Activated T-helper 2 cell treated with anti-CD3 and anti-CD28 coated beads, Interferon-gamma antibody, Interleukin-2, Interleukin-4, amounts not matched to agents 10 μg/mL and 5 μg/mL and 100 μg/mL, durations not matched to agents 14 hours and 24 hours and 36 hours (primary cell): ENCODE results near the gene INKA2. TPM values are rescaled to one million over a fixed set of nuclear protein-coding genes. Genes with fewer than 3 reads are reported as not detected.

Experiments used
- DNase-seq: peaks from one replicate; pipeline ENCODE4 v3.0.0; 2021; ENCODE audit warnings: low spot score
- H3K27ac Mint-ChIP-seq: one replicate; pipeline ENCODE4 v1.8.0; 2021; ENCODE audit warnings: mixed read lengths
- H3K27me3 Mint-ChIP-seq: one replicate; pipeline ENCODE4 v1.8.0; 2021; ENCODE audit warnings: low read depth, mixed read lengths
- H3K36me3 Mint-ChIP-seq: one replicate; pipeline ENCODE4 v1.8.0; 2021; ENCODE audit warnings: low read depth, mixed read lengths
- H3K4me1 Mint-ChIP-seq: one replicate; pipeline ENCODE4 v1.8.0; 2021; ENCODE audit warnings: low read depth, mixed read lengths
- H3K4me3 Mint-ChIP-seq: one replicate; pipeline ENCODE4 v1.8.0; 2021; ENCODE audit warnings: low read depth, mild to moderate bottlenecking, moderate library complexity, mixed read lengths
- H3K9me3 Mint-ChIP-seq: one replicate; pipeline ENCODE4 v1.8.0; 2021; ENCODE audit warnings: mixed read lengths
- intact Hi-C: fragments of 100-400 bp; cut with micrococcal nuclease; formaldehyde crosslinking; loops from one replicate; pipeline ENCODE4 v1.15.1; 2023
- total RNA-seq: library from RNA; stranded (reverse); gene quantifications from 2 replicates; pipeline ENCODE4 v1.2.3, GENCODE V29; 2022

INKA2 gene
- total RNA-seq, 1 donor from 2014 or later = 0.43 TPM

- peaks cover 82% of the 10 kb centered on the region for H3K36me3 Mint-ChIP-seq
Observed at GRCh38 chr1:111706921-111707320, 32.3 kb downstream of the INKA2 start.

GRCh38 chr1:111705841-111706240, 33.4 kb downstream of the INKA2 start:
- no peaks in the 10 kb centered on the region for H3K9me3 Mint-ChIP-seq
- peaks cover 36% of the 10 kb centered on the region for H3K4me1 Mint-ChIP-seq
- H3K27me3 Mint-ChIP-seq = no peaks in the 10 kb centered on the region
- DNase-seq = no peak
- H3K27ac Mint-ChIP-seq = no peak overlapping the region
- H3K36me3 Mint-ChIP-seq = peaks cover 83% of the 10 kb centered on the region
- intact Hi-C loops = no loop called here
- no peak overlapping the region for H3K4me3 Mint-ChIP-seq

More at GRCh38 chr1:111706921-111707320, 32.3 kb downstream of the INKA2 start:
- no peaks in the 10 kb centered on the region for H3K9me3 Mint-ChIP-seq
- no peaks in the 10 kb centered on the region for H3K27me3 Mint-ChIP-seq
- peaks cover 27% of the 10 kb centered on the region for H3K4me1 Mint-ChIP-seq
- intact Hi-C loops = no loop called here
- DNase-seq = no peak
- H3K27ac Mint-ChIP-seq = peak overlapping the region; percentile 38
- H3K4me3 Mint-ChIP-seq = no peak overlapping the region

GRCh38 chr1:111704776-111705175, 34.4 kb downstream of the INKA2 start:
- Mint-ChIP-seq H3K27me3 (no peaks in the 10 kb centered on the region), H3K9me3 (no peaks in the 10 kb centered on the region), H3K27ac (no peak overlapping the region), H3K36me3 (peaks cover 87% of the 10 kb centered on the region), H3K4me3 (no peak overlapping the region), H3K4me1 (peaks cover 42% of the 10 kb centered on the region)
- no peak for DNase-seq
- intact Hi-C loops = no loop called here

DNA sequence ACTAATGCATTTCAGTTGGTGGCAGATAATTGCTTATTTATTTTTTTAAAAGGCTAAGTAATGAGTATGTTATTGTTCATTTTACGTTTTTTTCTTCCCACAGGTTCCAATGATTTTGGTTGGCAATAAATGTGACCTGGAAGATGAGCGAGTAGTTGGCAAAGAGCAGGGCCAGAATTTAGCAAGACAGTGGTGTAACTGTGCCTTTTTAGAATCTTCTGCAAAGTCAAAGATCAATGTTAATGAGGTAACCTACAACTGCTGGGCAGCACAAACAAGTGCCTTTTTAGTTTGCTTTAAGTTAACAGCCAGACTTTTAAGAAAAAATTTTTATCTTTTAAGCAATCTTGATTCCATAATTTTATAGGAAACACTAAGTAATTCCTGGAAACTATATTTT, 35.0 kb downstream of the INKA2 start:
- Mint-ChIP-seq H3K4me3 (no peak overlapping the region), H3K27ac (no peak overlapping the region), H3K4me1 (peaks cover 38% of the 10 kb centered on the region), H3K36me3 (peaks cover 87% of the 10 kb centered on the region), H3K27me3 (no peaks in the 10 kb centered on the region), H3K9me3 (no peaks in the 10 kb centered on the region)
- no peak for DNase-seq
- intact Hi-C loops = no loop called here

DNA sequence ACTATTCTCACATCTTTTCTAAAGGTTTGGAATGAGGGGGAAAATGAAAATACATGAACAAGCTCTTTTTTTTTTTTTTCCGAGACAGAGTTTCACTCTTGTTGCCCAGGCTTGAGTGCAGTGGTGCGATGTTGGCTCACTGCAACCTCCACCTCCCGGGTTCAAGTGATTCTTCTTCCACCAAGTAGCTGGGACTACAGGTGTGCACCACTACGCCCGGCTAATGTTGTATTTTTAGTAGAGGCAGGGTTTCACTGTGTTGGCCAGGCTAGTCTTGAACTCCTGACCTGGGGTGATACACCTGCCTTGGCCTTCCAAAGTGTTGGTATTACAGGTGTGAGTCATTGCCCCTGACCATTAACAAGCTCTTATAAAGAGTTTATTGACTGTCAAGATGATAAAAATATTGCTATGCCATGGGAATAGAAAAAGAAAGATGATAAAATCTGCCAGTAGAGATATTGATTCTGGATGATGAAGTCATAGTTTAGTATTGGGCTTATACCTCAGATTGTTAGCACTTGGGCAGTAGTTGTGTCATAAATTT, 36.6 kb downstream of the INKA2 start:
- H3K4me1 Mint-ChIP-seq = peaks cover 38% of the 10 kb centered on the region
- intact Hi-C loops = no loop called here

GRCh38 chr1:111699268-111699667, 39.9 kb downstream of the INKA2 start:
- DNase-seq = no peak
- Mint-ChIP-seq H3K36me3 (peaks cover 83% of the 10 kb centered on the region), H3K9me3 (no peaks in the 10 kb centered on the region), H3K27me3 (no peaks in the 10 kb centered on the region), H3K4me3 (no peak overlapping the region), H3K27ac (no peak overlapping the region), H3K4me1 (peaks cover 52% of the 10 kb centered on the region)
- intact Hi-C loops = no loop called here

More for the DNA sequence above, 36.6 kb downstream of the INKA2 start:
- DNase-seq = no peak
- peaks cover 85% of the 10 kb centered on the region for H3K36me3 Mint-ChIP-seq
- no peaks in the 10 kb centered on the region for H3K27me3 Mint-ChIP-seq
- no peak overlapping the region for H3K4me3 Mint-ChIP-seq
- H3K9me3 Mint-ChIP-seq = no peaks in the 10 kb centered on the region
- peak overlapping the region; percentile 20 for H3K27ac Mint-ChIP-seq

DNA sequence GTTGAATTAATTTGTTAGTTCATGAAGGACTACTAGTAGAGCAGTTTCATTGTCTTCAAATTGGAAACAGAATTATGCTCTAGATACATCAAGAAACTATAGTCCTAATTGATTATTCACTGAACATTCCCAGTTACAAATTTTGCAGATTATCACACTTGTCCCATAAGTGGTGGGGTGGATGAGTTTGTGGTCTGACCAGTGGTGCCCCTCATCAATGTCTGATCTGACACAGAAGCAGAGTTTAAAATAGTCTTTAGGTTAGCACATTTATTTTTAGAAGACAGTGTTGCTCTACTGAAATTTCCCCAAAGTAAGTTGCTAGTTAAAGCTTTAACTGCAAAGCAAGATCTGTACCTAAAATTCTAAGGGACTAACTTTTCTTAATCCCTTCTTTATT, 42.9 kb downstream of the INKA2 start:
- Mint-ChIP-seq H3K36me3 (peaks cover 80% of the 10 kb centered on the region), H3K27ac (no peak overlapping the region), H3K9me3 (no peaks in the 10 kb centered on the region), H3K4me3 (no peak overlapping the region), H3K27me3 (no peaks in the 10 kb centered on the region), H3K4me1 (peaks cover 59% of the 10 kb centered on the region)
- intact Hi-C loops = no loop called here
- DNase-seq = no peak

- intact Hi-C loops = no loop called here
- no peak for DNase-seq
- Mint-ChIP-seq H3K36me3 (peaks cover 79% of the 10 kb centered on the region), H3K27ac (peak overlapping the region; percentile 14), H3K9me3 (no peaks in the 10 kb centered on the region), H3K4me1 (peaks cover 57% of the 10 kb centered on the region), H3K27me3 (no peaks in the 10 kb centered on the region), H3K4me3 (no peak overlapping the region)
Observed at GRCh38 chr1:111695801-111696200, 43.4 kb downstream of the INKA2 start.

DNA sequence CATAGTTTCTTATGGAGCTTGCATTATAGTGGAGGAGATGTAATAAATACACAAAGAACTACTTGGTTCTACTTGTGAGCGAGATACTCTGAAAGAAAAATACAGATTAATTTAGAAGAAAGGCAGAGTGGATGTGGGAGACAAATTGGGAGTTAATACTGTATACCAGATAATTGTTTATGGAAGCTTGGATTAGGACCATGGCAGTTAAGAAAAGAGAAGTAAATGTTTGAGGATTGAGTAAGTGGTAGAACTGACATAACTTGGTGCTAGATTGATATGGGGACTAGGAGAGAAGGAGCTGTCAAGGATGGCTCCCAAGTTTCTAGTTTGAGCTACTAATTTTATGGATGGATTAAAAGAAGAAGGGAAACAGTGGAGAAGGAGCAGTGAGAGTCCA, 47.3 kb downstream of the INKA2 start:
- peak overlapping the region; percentile 20 for H3K27ac Mint-ChIP-seq
- intact Hi-C loops = no loop called here
- no peak overlapping the region for H3K4me3 Mint-ChIP-seq
- no peak for DNase-seq
- no peaks in the 10 kb centered on the region for H3K27me3 Mint-ChIP-seq
- H3K4me1 Mint-ChIP-seq = peaks cover 52% of the 10 kb centered on the region
- no peaks in the 10 kb centered on the region for H3K9me3 Mint-ChIP-seq
- peaks cover 69% of the 10 kb centered on the region for H3K36me3 Mint-ChIP-seq

DNA sequence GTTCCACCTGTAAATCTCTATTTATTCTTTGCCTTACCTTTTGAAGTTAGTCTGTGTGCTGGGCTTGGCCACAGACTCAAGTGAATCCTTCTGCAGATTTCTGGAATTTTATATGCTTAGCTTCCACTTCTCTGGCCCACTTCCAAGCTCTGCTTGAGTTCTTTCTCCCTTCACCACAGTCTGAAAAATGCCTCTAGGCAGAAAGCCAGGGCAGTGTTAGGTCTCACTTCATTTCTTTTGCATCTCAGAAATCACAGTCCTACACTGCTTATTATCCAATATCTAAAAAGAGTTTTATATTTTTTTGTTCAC, 48.9 kb downstream of the INKA2 start:
- H3K27ac Mint-ChIP-seq = no peak overlapping the region
- intact Hi-C loops = no loop called here
- H3K27me3 Mint-ChIP-seq = no peaks in the 10 kb centered on the region

More for the DNA sequence above, 48.9 kb downstream of the INKA2 start:
- H3K36me3 Mint-ChIP-seq = peaks cover 69% of the 10 kb centered on the region
- peaks cover 3% of the 10 kb centered on the region for H3K9me3 Mint-ChIP-seq
- no peak for DNase-seq
- peaks cover 42% of the 10 kb centered on the region for H3K4me1 Mint-ChIP-seq
- no peak overlapping the region for H3K4me3 Mint-ChIP-seq

Other genes starting within 250 kb of the INKA2 start
- not detected in 2 replicates for gene ADORA3, start 235.8 kb downstream of the INKA2 start, total RNA-seq
- 0.23 and 0.30 TPM in 2 replicates for gene TMIGD3, start 235.8 kb downstream of the INKA2 start, total RNA-seq
- 219 TPM in 2 replicates for gene RAP1A, start 119.6 kb downstream of the INKA2 start, total RNA-seq
- gene DDX20, start 16.5 kb upstream of the INKA2 start, total RNA-seq = 18.6 and 20.0 TPM in 2 replicates